NOMO-1 treated with dmso at 0.1 percent for 144 hours (cell line): ENCODE measurements around the gene TMEM217.

Experiments
- DNase-seq: peaks from one replicate; lab custom pipeline; 2025; ENCODE audit not compliant: unreplicated experiment; lab: John Stamatoyannopoulos, UW

TMEM217 gene

GRCh38 chr6:37244430-37245310 is 13.3 kb downstream of the TMEM217 start:
- peak; percentile 54 for DNase-seq

GRCh38 chr6:37243816-37244370 is 14.1 kb downstream of the TMEM217 start:
- DNase-seq = no peak

- no peak for DNase-seq
Measured at GRCh38 chr6:37243131-37243815, 14.7 kb downstream of the TMEM217 start.

GRCh38 chr6:37242429-37243052 is 15.4 kb downstream of the TMEM217 start:
- no peak for DNase-seq

GRCh38 chr6:37241775-37242428 is 16.0 kb downstream of the TMEM217 start:
- DNase-seq = no peak

- DNase-seq = no peak
Measured at GRCh38 chr6:37241131-37241530, 16.8 kb downstream of the TMEM217 start.

- peak; percentile 65 for DNase-seq
Measured at GRCh38 chr6:37239950-37240713, 17.8 kb downstream of the TMEM217 start.

- no peak for DNase-seq
Measured at GRCh38 chr6:37239526-37239925, 18.4 kb downstream of the TMEM217 start.

GRCh38 chr6:37238381-37238780 is 19.6 kb downstream of the TMEM217 start:
- DNase-seq = no peak

GRCh38 chr6:37237789-37238188 is 20.2 kb downstream of the TMEM217 start:
- no peak for DNase-seq

GRCh38 chr6:37236921-37237320 is 21.0 kb downstream of the TMEM217 start:
- no peak for DNase-seq

GRCh38 chr6:37233541-37233940 is 24.4 kb downstream of the TMEM217 start:
- DNase-seq = no peak

- no peak for DNase-seq
Measured at GRCh38 chr6:37232430-37233017, 25.4 kb downstream of the TMEM217 start.

GRCh38 chr6:37230104-37230503 is 27.8 kb downstream of the TMEM217 start:
- DNase-seq = no peak

- DNase-seq = no peak
Measured at GRCh38 chr6:37225350-37226169, 32.4 kb downstream of the TMEM217 start.

GRCh38 chr6:37222992-37223391 is 35.0 kb downstream of the TMEM217 start:
- DNase-seq = no peak

GRCh38 chr6:37222125-37222967 is 35.6 kb downstream of the TMEM217 start:
- peak; percentile 75 for DNase-seq

GRCh38 chr6:37221585-37222124 is 36.3 kb downstream of the TMEM217 start:
- DNase-seq = no peak
